ENCODE data around the gene B9D2.
A peak's percentile ranks its signal among the peaks of the same experiment; 100 is the strongest.
"Not testable (repeated sequence)": the region's sequence is repeated elsewhere in the genome, so short reads cannot be mapped to it uniquely, and the experiment has no call there.

The B9D2 gene, protein sequence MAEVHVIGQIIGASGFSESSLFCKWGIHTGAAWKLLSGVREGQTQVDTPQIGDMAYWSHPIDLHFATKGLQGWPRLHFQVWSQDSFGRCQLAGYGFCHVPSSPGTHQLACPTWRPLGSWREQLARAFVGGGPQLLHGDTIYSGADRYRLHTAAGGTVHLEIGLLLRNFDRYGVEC

DNA sequence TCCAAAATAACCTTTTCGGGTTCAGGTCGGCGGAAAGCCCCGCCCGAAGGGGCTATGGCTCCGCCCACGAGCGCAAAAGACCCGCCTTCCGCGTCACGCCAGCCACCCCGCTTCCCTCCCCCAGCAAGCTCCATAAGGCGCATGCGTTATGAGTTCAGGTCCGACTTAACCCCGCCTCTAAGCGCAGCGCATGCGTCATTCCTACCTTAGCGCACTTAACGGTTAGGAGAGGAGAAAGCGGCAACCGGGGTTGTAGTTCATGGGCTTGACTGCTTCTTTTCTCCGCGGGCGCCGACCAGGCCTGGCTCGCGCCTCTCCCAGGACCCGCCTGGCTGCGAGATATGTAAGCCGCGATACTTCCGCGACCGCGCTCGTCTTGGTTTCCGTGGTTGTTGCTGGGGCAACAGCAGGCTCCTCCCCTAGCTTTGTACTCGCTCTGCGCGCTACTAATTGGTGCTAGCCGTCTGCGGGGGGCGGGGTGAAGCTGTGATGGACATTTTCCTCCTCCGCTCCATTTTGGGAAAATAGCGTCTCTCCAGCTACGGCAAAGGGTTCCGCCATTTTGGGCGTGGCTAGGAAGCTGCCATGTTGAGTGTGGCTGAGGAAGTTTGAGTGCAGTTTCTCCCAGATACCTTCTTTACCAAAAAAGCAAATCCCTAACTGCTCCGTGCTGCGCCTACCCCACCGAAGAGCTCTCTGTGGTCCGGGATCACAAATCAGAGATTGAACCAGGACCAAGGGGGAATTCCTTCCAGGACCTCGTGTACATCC lies at the start of gene B9D2:
TSS of gene B9D2 (minus strand) at position 397 of the 771 bp plus-strand sequence. CDS start 630 bp downstream, outside the sequence.
- peak; percentile 97 for DNase-seq

DNA sequence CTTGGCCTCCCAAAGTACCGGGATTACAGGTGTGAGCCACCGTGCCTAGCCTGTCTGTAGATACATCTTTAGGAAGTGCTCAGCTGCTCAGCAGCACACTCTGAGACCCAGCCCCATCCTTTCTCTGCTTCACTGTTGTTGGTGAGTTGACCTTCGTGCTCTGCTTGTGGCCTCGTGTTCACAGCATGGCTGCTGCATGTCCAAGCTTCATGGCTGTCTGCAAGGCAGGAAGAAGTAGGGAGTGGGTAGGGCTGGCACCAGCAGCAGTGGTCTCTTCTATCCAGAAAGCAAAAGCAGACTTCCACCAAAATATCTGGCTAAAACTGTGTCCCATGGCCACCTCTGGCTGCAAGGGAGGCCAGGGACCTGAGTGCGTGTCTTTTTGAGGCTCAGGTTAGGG lies 49.0 kb upstream of the B9D2 start:
- DNase-seq: no peak

DNA sequence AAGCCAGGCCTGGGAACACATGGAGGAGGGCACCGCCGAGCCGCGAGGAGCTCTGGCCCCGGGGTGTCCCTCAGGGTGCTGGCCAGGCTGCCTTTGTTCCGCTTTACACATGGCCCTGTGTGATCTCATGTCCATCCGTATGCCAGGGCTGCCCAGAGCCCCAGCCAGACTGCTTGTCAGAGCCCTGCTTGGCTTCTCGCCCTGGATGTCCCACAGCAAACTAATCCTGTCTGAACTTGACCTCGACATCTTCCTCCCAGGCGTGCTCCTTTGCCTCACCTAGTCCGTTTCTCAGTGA lies 48.0 kb upstream of the B9D2 start:
- DNase-seq: no peak

DNA sequence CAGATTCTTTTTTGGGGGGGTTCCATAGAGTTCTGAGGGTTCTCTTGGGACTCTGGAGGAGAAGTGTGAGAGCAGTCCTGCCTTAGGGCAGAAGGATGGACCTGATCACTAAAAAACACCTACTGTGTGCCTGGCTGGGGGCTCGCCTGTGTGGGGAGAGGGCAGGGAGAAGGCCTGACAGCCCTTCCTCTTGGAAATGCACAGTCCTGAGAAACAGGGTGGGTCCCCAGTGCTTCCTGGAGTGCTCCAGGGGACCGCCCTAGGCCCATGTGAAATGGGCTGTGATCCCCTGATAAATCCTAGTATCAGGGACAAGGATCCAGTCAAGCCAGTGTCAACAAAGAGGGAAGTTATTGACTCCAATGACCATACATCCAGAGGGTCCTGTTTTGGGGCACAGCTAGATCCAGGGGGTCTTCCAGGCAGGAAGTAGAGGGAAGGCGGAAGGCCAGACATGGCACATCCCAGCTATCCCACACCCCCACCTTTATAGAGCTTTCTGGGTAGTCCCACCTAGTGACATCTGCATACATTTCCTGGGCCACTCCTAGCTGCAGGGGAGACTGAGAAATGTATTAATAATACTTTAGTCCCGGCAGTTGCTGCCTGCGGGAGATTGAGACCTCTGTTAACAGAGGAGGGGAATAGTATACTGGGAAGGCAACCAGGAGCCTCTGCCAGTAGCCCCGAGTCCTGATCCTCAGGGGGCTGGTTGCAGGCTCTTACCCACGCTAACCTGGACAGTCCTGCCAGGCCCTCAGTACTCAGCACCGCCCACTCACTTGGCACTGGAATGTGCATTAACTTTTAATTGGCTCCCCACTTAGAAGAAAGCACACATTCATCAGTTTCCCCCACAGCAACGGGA lies 47.4 kb upstream of the B9D2 start:
- no peak for DNase-seq

DNA sequence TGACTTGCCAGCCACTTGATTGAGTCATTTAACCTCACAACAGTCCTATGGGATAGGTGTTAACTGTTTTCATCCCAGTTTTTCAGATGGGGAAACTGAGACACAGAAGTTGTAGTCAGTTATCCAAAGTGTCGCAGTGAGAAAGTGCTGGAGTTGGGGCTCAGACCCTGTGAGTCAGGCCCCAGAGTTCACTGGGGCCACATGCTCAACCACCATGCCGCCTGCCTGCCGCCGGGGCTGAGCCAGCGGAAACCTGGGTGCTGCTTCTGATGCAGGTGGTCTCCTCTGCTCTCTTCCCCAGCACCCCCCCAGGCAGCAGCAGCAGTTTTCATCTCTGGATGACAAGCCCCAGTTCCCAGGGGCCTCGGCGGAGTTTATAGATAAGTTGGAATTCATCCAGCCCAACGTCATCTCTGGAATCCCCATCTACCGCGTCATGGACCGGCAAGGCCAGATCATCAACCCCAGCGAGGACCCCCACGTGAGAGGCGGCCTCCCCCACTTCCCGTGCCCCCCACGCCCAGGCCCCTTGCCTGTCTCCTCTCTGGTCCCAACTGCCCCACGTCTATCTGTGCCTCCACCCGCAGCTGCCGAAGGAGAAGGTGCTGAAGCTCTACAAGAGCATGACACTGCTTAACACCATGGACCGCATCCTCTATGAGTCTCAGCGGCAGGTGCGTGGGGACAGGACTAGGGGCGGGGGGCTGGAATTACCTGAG lies 46.5 kb upstream of the B9D2 start:
- DNase-seq: no peak

GRCh38 chr19:41409288-41409687 lies 45.3 kb upstream of the B9D2 start:
- no peak for DNase-seq

DNA sequence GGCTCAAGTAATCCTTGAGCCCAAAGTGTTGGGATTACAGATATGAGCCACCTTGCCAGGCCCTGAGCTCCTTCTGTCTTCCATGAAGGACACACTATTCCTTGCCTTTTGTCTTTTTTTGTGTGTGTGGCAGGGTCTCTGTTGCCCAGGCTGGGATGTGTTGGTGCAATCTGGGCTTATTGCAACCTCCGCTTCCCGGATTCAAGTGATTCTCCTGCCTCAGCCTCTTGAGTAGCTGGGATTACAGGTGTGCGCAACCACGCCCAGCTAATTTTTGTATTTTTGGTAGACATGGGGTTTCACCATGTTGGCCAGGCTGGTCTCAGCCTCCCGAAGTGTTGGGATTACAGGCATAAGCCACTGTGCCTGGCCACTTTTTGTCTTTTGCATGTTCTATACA lies 44.9 kb upstream of the B9D2 start:
- DNase-seq: not testable (repeated sequence)

- DNase-seq: no peak
Observed at GRCh38 chr19:41408256-41408655, 44.3 kb upstream of the B9D2 start.

GRCh38 chr19:41407271-41407670 lies 43.3 kb upstream of the B9D2 start:
- DNase-seq: no peak

GRCh38 chr19:41405776-41406175 lies 41.8 kb upstream of the B9D2 start:
- DNase-seq: no peak

DNA sequence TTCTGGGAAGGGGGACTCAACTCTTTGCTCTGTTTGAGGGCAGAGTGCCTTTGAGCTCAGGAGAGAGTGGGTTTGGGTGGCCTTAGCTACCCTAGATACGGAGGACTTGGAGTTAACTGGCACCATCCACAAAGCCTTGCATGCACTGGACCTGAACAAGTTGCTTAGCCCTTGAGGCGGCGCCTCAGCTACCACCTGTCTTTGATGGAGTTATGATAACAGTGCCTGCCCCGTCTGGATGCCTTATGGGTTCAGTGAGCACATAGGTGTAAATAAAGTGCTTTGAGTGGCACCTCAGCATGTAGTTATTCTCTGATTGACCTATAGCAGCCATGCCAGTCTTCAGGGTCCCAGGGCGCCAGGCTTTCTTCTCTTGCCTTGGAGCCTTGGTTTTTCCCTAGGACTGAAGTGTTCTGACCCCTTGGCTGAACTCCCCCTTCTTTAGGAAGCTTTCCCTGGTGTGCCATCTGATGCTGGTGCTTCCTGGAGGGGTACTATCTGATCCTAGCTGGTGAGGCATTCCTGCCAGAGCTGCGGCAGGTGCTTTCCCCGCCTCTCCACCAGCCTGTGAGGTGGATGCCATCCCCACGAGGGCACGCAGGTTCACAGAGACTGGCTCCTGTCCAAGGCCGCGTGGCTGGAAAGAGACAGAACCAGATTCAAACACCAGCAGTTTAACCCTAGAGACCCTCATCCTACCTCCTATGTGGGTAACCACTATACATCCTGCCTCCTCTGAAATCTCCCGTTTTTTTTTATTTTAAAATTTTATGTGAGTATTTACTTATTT lies 39.4 kb upstream of the B9D2 start:
- DNase-seq: no peak

- DNase-seq: no peak
Observed at GRCh38 chr19:41402010-41402409, 38.1 kb upstream of the B9D2 start.

- DNase-seq: no peak
Observed at GRCh38 chr19:41401483-41401882, 37.5 kb upstream of the B9D2 start.

- no peak for DNase-seq
Observed at GRCh38 chr19:41399525-41399924, 35.6 kb upstream of the B9D2 start.

DNA sequence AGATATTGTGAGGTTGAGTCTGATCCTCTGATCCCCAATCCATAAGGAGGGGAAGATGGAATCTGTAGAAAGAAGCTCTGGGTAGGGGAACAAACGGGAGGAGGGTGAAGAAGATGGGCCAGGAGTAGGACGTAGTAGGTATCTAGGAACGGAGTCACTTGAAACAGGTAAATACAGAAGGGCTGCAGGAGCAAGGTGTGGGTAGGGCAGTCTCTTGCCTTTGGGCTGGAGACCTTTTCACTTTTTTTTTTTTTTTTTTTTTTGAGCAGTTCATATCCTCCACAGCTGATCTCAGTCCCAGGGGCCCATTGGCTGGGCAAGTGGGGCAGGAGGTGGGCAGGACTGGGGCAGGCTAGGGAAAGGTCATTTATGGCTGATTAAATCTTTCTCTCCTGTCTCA lies 35.1 kb upstream of the B9D2 start:
- DNase-seq: no peak

- DNase-seq: no peak
Observed at GRCh38 chr19:41398598-41398997, 34.6 kb upstream of the B9D2 start.

GRCh38 chr19:41398050-41398418 lies 34.1 kb upstream of the B9D2 start:
- DNase-seq: no peak

GRCh38 chr19:41397086-41398049 lies 33.4 kb upstream of the B9D2 start, which contains the start of the genes BCKDHA and EXOSC5:
Gene BCKDHA, plus strand, starts transcription at chr19:41397818. Its CDS starts 10 bp downstream, at chr19:41397828.
Gene EXOSC5, minus strand, starts transcription at chr19:41397359. Its CDS starts 31 bp downstream, at chr19:41397328.
- DNase-seq: peak; percentile 98

DNA sequence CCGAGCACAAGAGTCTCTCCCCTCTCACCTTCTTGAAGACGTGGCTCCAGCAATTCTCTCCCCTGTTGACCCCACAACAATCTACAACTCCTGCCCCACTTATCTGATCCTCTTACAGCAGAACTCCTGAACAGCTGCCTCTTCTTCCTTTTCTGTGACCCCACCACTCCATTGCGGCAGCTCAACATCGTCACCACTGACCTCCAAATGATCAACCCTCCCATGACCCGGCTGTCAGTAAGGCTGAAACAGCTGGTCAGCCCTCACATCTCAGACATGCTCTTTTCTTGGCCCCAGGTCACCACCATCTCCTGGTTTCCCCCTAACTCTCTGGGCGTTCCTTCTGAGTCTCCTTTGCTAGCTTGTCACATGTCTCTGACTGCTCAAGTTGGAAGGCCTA lies 31.4 kb upstream of the B9D2 start:
- no peak for DNase-seq

DNA sequence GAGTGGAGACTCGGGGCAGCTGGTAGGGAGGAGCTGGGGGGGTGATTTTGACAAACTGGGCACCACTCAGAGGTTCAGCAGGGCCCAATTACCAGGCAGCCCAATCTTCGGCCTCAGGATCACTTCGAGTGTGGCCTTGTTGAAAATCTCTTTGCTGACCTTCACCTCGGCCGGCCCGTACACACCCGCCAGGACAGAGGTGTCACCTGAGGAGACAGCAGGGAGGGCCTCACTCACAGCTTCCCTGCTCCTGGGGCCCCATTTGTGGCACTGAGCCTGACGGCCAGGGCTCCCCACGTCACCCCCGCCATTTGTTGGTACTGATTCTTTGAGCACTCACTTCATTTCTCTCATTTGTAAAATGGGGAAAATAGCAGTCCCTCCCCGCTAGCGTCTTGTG lies 28.8 kb upstream of the B9D2 start:
- DNase-seq: no peak

DNA sequence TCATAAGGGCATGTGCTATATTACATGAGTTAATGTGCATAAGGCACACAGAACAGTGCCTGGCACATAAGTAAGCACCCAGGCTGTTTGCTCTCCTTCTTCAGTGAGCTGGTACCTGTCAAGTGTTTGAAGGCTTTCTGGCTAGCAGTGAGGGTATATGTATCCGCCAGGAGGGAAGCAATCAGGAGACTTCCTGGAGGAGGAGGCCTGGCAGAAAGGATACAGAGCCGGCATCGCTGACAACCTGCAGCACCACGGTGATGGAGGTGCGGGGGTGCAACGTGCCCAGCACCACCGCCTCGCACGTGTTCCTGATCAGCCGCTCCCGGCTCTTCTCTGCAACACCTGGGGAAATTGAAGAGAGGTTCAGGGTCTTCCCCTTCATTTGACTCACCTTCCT lies 27.7 kb upstream of the B9D2 start:
- no peak for DNase-seq

All from activated CD4-positive, CD25-positive, alpha-beta regulatory T cell treated with anti-CD3 and anti-CD28 coated beads, Interleukin-2, amount 50 U/mL, for 72 hours (primary cell).